ENCODE data around the gene PNKP. TPM values are rescaled to one million over a fixed set of nuclear protein-coding genes. Genes with fewer than 3 reads are reported as not detected.

PNKP gene
- total RNA-seq, 2 experiments from 2014 or later = 130 to 133 TPM

DNA sequence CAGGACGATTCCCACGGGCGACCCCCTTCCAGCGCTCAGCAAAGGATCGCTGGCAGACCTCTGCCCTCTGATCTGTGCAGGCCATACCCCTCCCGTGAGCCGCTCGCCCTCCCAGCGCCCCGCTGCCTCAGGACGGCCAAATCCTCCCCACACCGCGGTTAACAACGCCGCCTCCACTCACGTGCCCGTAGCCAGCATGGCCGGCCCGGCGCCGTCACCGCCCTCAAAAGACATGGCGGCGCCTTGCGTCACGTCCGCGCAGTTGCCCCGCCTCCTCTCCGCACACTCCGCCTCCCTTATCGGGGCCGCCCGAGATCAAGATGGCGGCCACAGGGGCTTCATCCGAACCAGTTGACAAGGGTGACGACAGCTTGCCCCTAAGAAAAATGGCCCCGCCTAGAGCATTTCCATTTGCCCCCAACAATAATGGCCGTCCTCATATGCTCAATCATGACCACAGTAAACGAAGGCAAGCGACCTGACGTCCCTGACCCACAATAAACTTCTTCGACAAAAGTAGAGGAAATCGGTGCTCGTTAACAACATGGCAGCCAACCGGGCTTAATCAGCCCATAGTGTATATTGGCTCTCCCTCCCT is 9.1 kb upstream of the PNKP start:
- Mint-ChIP-seq H3K9me3 (ENCODE audit: low read depth) (no peaks in the 10 kb centered on the region), H3K27me3 (no peaks in the 10 kb centered on the region), H3K4me1 (peaks cover 40% of the 10 kb centered on the region), H3K27ac (no peak overlapping the region), H3K4me3 (no peak overlapping the region), H3K36me3 (peaks cover 4% of the 10 kb centered on the region)
- CTCF ChIA-PET = interaction anchor here (0.8 to 1.4 kb wide), 5 partner anchors 7 to 200 kb away, joined by 3 to 6 read pairs (median 3); partner anchors contain the start of genes FUZ, PNKP and PRMT1
- DNase-seq = peak; percentile 99
- peak; percentile 61 for ATAC-seq

DNA sequence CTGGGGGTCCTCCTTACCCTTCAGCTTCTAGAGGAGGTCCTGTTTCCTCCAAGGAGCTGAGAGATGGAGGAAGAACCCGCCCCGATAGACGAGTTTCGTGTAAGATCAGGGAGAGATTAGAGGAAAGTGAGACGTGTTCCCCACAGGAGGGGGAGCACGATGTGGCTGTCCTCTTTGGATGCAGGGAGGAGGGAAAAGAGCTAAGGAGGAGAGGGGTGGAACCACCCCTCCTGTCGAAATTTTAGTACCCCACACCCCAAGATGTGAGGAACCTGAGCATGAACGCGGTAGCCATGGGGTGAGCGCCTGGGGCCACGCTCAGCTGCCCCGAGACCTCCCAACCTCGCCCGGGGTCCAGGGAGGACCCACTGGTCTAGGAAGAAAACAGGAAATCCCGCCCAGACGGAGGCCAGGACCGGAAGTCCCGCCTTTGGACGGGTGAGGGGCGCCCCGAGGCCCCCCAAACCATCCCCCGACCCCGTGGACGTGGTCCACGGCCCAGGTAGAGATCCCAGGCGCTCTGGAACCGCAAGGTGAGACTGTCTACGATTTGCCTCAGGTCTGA is 8.6 kb upstream of the PNKP start:
- ATAC-seq (peak; percentile 9), DNase-seq (peak; percentile 77)
- Mint-ChIP-seq H3K4me3 (no peak overlapping the region), H3K4me1 (peaks cover 40% of the 10 kb centered on the region), H3K27me3 (no peaks in the 10 kb centered on the region), H3K36me3 (peaks cover 2% of the 10 kb centered on the region), H3K27ac (no peak overlapping the region), H3K9me3 (ENCODE audit: low read depth) (no peaks in the 10 kb centered on the region)
- CTCF ChIA-PET = interaction anchor here (1.1 to 1.5 kb wide), 4 partner anchors 14 to 199 kb away, joined by 3 to 6 read pairs (median 4); partner anchors contain the start of genes FUZ and PRMT1

DNA sequence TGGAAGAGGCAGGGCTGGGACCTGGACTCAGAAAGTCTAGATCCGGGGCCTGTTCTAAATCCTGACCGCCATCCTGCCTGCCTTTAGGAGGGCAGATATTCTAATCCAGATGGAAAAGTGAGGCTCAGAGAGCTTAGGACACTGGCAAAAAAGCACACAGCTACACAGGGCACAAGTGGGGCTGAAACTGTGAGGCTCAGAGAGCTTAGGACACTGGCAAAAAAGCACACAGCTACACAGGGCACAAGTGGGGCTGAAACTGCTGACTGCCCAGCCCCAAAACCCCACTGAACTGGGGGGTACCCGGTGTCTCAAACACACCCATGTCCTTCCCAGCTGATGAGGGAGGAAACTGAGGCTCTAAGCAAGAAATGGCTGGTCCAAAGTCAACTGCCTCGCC is 7.8 kb upstream of the PNKP start:
- CTCF ChIA-PET = interaction anchor here (0.6 to 1.5 kb wide), 2 partner anchors 10 to 15 kb away, joined by 3 to 5 read pairs; no protein-coding TSS in a partner anchor
- ATAC-seq = no peak
- no peaks in the 10 kb centered on the region for H3K27me3 Mint-ChIP-seq

DNA sequence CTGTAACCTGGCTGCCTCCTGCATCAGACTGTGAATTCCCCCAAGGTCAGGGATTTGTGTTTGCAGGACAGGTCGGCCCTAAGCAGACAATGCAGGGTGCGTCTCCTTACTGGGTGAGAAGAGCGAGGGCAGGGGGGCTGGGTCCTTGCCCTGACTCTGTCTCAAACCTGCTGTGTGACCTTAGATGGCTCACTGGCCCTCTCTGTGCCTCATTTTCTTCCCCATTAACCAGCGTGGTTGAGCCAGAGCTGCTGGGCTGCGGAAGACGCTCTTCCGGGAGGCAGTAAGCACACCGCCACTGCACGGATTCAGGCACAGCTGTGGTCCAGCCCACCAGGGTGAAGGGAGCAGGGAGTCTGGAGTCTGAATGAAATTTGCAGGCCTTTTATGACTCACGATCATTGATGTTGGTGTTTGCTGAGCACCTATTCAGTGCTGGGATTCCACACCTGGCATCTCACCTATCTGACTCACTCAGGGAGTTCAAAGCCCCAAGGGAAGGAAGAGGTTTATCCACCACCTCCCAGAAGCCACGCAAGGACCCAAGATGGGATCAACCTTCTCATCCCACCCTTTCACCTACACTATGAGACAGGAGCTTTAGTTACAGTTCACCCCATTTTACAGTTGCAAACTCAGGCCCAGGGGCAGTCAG is 7.3 kb upstream of the PNKP start:
- CTCF ChIA-PET = interaction anchor here (0.6 to 1.5 kb wide), 2 partner anchors 9 to 15 kb away, joined by 3 to 5 read pairs; no protein-coding TSS in a partner anchor
- H3K27ac Mint-ChIP-seq = peak overlapping the region; percentile 65

More for the DNA sequence above, 7.8 kb upstream of the PNKP start:
- no peaks in the 10 kb centered on the region for H3K9me3 Mint-ChIP-seq (ENCODE audit: low read depth)
- no peak for DNase-seq
- peak overlapping the region; percentile 65 for H3K27ac Mint-ChIP-seq
- H3K4me1 Mint-ChIP-seq = peaks cover 44% of the 10 kb centered on the region
- H3K36me3 Mint-ChIP-seq = peaks cover 2% of the 10 kb centered on the region
- H3K4me3 Mint-ChIP-seq = no peak overlapping the region

DNA sequence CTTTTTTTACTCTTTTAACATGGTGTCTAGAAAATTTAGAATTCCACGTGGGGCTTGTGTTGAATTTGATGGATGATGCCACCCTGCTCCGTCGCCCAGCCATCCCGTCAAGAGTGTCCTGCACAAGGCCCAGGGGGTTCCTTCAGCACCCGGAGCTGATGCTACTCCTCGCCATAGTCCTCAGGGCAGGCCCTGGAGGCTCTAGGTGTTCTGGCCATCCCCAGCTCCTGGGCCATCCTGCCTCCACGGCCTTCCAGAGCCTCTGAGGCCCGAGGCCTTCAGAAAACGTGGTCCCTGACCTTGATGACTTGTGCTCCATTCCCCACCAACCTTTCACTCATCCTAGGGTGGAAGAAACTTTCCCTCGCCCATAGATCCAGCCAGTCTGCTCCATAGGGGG is 6.5 kb upstream of the PNKP start:
- H3K9me3 Mint-ChIP-seq (ENCODE audit: low read depth) = no peaks in the 10 kb centered on the region
- CTCF ChIA-PET = no interaction called here
- peaks cover 39% of the 10 kb centered on the region for H3K4me1 Mint-ChIP-seq
- ATAC-seq (no peak), DNase-seq (no peak)
- no peak overlapping the region for H3K4me3 Mint-ChIP-seq
- H3K27me3 Mint-ChIP-seq = no peaks in the 10 kb centered on the region
- no peaks in the 10 kb centered on the region for H3K36me3 Mint-ChIP-seq
- H3K27ac Mint-ChIP-seq = no peak overlapping the region

More for the DNA sequence above, 7.3 kb upstream of the PNKP start:
- Mint-ChIP-seq H3K4me3 (no peak overlapping the region), H3K4me1 (peaks cover 46% of the 10 kb centered on the region), H3K27me3 (no peaks in the 10 kb centered on the region), H3K9me3 (ENCODE audit: low read depth) (no peaks in the 10 kb centered on the region), H3K36me3 (peaks cover 2% of the 10 kb centered on the region)
- DNase-seq (no peak), ATAC-seq (no peak)

DNA sequence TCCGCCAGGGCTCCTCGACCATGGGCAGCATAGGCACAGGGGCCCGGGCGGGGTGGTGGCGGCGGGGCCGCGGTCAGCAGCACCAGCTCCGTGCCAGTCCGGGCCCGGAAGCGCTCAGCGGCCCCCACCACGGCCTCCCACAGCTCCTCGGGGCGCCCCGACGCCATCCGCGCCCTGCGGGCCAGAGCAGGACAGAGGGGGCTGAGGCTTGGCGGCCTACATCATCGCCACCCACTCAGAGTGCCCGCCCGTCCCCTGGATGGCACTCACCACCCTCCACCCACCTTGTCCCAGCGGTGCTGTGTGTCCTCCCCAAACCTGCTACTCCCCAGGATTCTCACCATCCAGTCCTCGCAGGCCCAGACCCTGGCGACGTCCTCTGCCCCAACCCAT is 5.7 kb upstream of the PNKP start:
- ATAC-seq (no peak), DNase-seq (no peak)
- Mint-ChIP-seq H3K27ac (no peak overlapping the region), H3K4me3 (no peak overlapping the region), H3K4me1 (peaks cover 40% of the 10 kb centered on the region), H3K27me3 (no peaks in the 10 kb centered on the region), H3K36me3 (no peaks in the 10 kb centered on the region), H3K9me3 (ENCODE audit: low read depth) (no peaks in the 10 kb centered on the region)
- CTCF ChIA-PET = no interaction called here

DNA sequence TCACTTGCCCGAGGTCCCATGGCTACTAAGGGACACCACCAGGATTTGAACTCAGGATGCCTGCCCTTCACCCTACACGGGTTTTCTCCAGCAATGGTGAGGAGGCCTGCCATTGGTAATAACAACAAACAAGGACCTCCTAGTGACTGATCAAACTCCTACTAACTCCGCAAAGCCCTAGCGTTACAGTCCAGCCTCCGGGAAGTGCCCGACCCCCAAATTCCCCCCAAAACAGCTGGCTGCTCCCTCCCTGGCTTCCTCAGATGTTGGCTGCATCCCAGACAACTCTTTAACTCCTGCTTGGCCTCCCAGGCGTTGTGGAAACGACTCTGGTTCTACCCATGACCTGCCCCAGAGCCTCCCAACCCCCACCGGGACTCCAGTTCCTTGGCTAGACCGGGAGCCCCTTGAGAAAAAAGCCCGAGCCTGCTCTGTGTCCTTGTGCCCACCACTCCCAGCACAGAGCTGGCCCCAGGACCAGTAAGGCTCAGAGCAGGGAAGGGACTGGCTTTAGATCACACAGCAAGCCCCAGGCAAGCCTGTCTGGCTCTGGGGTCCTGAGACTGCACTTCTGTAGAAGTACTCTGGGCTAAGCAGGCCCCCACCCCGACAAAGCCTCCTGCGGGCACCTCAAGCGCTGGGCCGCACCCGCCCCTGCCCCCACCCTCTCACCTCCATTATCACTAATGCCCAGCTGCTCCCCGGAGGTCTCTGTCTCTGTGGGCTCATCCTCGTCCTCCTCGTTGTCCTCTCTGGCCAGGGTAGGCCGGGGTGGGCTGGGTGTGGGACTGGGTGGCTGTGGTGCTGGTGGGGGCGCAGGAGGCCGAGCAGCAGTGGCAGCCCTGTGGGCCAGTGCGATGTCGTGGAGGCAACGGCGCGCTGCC is 5.1 kb upstream of the PNKP start:
- H3K27me3 Mint-ChIP-seq = no peaks in the 10 kb centered on the region
- CTCF ChIA-PET = no interaction called here
- H3K9me3 Mint-ChIP-seq (ENCODE audit: low read depth) = no peaks in the 10 kb centered on the region
- DNase-seq (no peak), ATAC-seq (no peak)
- H3K36me3 Mint-ChIP-seq = no peaks in the 10 kb centered on the region
- H3K27ac Mint-ChIP-seq = peak overlapping the region; percentile 69
- H3K4me1 Mint-ChIP-seq = peaks cover 44% of the 10 kb centered on the region
- H3K4me3 Mint-ChIP-seq = no peak overlapping the region

DNA sequence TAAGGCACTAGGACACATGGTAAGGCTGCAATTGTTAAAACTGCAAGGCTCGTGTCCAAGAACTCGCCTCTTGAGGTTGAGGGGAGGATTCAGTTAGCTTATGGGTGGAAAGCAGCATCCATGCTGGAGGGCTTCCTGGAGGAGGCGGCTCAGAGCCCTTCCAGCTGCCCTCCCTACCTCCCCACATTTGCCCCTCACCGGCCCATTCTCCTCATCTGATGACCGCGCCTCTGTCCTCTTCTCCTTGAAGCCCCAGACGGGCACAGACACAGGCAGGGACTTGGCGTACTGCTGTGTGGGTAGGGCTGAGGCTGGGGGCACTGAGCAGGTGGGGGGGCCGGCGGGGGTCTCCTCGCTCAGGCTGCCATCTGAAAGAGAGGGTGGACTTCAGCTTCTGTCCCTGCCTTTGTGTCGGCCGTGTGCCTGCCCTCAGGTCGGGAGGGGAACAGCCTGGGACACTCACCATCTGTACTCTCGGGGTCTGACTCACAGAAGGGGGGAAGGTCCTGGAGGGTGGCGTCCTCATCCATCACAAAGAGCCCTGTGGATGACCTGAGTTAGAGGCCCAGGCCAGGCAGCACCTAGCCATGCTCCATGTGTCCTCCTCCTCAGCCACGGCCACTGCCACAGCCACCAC is 4.1 kb upstream of the PNKP start:
- ATAC-seq (no peak), DNase-seq (no peak)
- Mint-ChIP-seq H3K27ac (no peak overlapping the region), H3K4me1 (peaks cover 50% of the 10 kb centered on the region), H3K9me3 (ENCODE audit: low read depth) (no peaks in the 10 kb centered on the region), H3K27me3 (no peaks in the 10 kb centered on the region), H3K4me3 (no peak overlapping the region), H3K36me3 (no peaks in the 10 kb centered on the region)
- CTCF ChIA-PET = no interaction called here

DNA sequence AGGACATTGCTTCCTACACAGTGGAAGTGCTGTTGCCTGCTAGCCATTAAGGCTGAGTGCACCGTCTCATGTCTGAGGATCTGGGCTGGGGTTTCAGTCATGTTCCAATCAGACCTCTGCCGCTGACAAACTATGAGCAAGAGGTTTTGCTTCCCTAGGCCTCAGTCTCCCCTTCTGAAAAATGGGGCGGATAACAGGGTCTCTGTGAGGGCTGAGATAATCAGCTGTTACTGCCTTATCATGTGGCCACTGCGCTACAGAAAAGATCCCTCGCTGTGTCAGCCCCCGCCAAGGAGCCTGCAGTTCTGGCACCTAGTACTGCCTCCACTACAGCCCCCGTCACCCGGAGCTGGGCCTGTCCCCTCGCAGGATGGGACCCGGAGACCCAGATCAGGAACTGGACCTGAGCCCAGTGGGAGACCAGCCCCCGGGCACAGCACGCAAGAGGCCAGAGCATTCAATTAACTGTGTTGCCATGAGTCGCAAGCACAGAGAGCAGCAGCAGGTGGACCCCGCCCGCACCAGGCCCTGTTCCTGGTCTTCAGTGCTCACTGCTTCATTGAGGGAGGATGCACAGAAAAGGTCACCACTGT is 3.0 kb upstream of the PNKP start:
- peaks cover 54% of the 10 kb centered on the region for H3K4me1 Mint-ChIP-seq
- H3K36me3 Mint-ChIP-seq = peaks cover 5% of the 10 kb centered on the region
- H3K27ac Mint-ChIP-seq = no peak overlapping the region
- H3K4me3 Mint-ChIP-seq = no peak overlapping the region
- no peak for DNase-seq
- H3K9me3 Mint-ChIP-seq (ENCODE audit: low read depth) = no peaks in the 10 kb centered on the region
- H3K27me3 Mint-ChIP-seq = no peaks in the 10 kb centered on the region
- no peak for ATAC-seq
- CTCF ChIA-PET = interaction anchor here (1.3 to 2.0 kb wide), 3 partner anchors 19 to 58 kb away, joined by 4 to 11 read pairs (median 7); partner anchors contain the start of gene ATF5

DNA sequence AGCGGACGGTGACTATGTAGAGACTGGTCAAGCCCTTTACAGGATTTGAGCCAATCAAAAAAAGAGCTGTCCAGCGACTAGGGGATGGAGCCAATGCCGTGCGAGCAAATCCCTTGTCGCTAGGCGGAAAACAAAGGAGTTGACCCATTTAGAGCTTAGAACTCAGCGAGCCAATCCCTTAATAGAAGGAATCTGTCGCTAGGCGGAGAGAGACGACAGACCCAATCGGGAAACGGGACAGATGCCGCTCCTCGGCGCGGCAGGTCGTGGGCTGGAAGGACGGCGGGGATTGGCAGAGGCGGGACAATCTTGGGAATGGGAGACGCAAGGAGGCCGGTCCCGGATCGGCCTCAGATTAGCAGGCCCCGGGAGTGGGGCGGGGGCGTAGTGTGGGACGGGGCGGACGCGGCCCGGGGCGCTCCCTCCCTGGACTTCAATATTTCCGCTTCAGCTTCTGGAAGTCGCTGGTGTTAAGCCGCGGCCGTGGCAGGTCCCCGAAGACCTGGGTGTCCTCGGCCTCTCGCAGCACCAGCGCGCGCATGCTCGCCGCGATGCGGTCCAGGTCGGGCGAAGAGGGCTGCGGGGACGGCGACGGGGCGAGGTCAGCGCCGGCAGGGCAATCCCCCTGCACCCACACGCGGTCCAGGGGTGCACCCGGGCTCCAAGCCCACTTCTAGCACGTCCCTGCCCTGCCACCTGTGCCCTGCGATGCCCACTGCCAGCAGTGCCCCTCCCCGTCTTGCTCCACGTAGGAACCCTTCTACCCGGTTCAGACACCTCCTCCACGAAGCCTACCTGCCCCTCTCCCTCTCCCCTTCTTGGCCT is 2.3 kb upstream of the PNKP start:
- DNase-seq (peak; percentile 97), ATAC-seq (peak; percentile 85)
- Mint-ChIP-seq H3K36me3 (peaks cover 9% of the 10 kb centered on the region), H3K4me3 (no peak overlapping the region), H3K27me3 (no peaks in the 10 kb centered on the region), H3K9me3 (ENCODE audit: low read depth) (no peaks in the 10 kb centered on the region), H3K4me1 (peaks cover 53% of the 10 kb centered on the region), H3K27ac (no peak overlapping the region)
- CTCF ChIA-PET = interaction anchor here (0.6 to 2.0 kb wide), 8 partner anchors 7 to 363 kb away, joined by 3 to 11 read pairs (median 4); partner anchors contain the start of genes AKT1S1 and ATF5

DNA sequence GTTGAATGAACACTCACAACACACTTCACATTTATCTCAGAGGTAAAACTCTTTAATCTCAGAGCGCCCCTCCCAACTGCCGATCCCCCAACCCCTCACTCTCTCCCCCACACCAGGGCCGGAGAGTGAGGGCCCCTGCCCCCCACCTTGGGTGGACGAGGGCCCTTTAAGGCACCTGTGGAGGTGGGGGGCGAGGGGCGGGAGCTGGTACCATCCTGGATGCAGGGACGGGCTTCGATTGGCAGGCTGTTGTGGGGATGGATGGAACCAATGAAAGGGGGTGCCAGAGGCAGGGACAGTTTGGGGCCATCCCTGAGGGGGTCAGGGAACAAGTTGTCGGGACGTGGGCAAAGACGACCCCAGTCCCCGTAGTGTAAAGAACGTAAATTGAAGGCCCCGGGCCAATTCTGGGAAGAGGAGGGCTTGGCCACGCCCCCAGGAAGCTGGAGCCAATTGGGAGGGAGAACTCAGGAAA is 1.7 kb upstream of the PNKP start:
- H3K9me3 Mint-ChIP-seq (ENCODE audit: low read depth) = no peaks in the 10 kb centered on the region
- DNase-seq = no peak
- no peaks in the 10 kb centered on the region for H3K27me3 Mint-ChIP-seq
- H3K4me1 Mint-ChIP-seq = peaks cover 55% of the 10 kb centered on the region
- CTCF ChIA-PET = interaction anchor here (0.6 to 2.0 kb wide), 8 partner anchors 8 to 362 kb away, joined by 3 to 11 read pairs (median 4); partner anchors contain the start of genes AKT1S1 and ATF5
- H3K36me3 Mint-ChIP-seq = peaks cover 16% of the 10 kb centered on the region
- H3K27ac Mint-ChIP-seq = no peak overlapping the region
- ATAC-seq = peak; percentile 17
- no peak overlapping the region for H3K4me3 Mint-ChIP-seq

Data from activated CD8-positive, alpha-beta memory T cell treated with anti-CD3 and anti-CD28 coated beads, Interleukin-2, amount 10 ng/mL, durations not matched to agents 7 days and 5 days (primary cell).